ENCODE data around the gene RNF167.

The RNF167 gene

DNA sequence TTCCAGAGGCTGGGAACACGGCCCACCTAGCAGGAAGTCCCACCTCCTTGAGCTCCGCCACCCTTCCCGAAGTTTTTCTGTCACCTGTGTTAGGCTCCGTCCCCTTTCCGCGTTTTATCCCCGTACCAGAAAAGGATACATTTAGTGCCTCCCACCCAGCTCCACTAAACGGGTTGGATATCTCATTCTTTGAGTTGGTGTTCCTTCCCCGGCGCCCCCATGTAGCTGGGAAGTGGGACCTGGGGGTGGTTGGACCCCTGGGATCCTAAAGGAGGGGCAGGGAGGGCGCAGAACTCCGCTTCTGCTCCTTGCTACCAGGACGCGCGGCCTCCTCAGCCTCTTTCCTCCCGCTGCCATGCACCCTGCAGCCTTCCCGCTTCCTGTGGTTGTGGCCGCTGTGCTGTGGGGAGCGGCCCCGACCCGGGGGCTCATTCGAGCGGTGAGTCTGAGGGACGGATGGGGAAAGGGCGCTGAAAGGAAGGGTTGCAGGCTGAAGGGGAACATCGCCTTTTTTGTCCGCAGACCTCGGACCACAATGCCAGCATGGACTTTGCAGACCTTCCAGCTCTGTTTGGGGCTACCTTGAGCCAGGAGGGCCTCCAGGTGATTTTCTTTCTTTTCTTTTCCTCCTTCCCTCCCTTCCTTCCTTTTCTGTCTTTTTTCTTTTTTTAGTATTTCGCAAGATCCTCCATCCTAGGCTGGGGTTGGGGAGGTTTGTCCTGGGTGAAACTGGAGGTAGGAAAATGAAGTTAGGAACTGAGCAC is 669 bp downstream of the RNF167 start:
- no peak for DNase-seq

DNA sequence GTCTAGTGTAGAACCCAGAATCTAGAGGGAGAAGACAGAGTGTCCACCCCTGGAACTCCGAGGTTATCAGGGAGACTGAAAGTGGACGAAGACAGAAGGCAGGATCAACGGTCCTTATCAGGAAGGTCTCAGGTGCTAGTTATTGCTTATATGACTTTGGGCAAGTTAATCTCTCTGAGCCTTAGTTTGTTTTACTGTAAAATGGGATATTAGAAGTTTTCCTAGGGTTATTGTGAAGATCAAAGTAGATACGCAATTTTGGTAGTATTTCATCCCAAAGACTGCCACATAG is 1.2 kb downstream of the RNF167 start:
- no peak for DNase-seq

DNA sequence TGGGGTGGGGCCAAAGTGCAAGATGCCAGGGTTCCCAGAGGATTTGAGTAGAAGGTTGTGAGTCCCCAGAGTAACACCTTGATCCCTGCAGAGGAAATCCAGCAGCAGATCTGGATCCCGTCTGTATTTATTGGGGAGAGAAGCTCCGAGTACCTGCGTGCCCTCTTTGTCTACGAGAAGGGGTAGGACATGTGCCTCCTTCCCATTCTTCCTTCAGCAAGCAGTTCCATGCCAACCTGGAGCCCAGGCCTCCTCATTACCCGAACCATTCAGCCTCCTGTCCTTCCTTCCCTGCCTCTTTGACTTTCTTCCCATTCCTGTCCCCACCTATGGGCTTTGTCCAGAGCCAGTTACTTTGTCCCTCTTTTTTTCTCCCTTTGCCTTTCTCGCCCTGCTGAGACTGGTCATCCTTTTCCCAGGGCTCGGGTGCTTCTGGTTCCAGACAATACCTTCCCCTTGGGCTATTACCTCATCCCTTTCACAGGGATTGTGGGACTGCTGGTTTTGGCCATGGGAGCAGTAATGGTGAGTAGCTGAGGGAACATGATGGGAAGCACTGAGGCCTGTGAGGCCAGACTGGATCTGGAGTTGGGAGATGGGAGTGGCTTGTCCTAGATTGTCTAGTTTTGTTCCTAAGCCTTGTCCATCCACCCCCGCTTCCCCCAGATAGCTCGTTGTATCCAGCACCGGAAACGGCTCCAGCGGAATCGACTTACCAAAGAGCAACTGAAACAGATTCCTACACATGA is 2.9 kb downstream of the RNF167 start:
- DNase-seq, result no peak

DNA sequence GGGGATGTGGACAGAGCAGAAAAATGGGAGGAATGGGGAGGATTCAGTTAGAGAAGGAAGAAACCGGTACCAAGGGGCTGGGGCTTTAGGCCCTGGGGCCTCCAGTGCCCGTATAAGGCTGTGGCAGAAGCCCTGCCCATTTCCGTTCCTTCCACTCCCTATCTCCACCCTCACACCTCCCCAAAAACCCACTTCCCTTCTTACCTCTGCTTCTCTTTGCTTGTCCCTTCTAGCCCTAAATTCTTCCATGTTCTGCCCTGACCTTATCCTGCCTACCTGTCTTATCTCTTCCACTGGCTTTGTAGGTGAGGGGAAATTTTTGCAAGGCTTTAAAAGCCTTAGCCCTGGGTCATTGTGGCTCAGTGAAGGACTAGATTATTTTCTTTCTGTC is 4.1 kb downstream of the RNF167 start:
- DNase-seq, result no peak

DNA sequence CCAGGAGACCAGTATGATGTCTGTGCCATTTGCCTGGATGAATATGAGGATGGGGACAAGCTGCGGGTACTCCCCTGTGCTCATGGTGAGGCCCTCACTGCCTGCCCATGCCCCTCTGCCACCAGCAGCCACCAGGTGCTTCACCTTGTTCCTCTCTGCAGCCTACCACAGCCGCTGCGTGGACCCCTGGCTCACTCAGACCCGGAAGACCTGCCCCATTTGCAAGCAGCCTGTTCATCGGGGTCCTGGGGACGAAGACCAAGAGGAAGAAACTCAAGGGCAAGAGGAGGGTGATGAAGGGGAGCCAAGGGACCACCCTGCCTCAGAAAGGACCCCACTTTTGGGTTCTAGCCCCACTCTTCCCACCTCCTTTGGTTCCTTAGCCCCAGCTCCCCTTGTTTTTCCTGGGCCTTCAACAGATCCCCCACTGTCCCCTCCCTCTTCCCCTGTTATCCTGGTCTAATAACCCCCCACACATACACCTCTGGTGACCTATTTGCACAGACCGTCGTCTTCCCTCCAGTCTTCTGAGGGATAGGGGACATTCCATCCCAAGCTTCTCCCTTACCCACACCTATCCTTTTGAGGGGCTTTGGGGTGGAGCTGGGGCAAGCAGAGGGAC is 4.6 kb downstream of the RNF167 start:
- no peak for DNase-seq

DNA sequence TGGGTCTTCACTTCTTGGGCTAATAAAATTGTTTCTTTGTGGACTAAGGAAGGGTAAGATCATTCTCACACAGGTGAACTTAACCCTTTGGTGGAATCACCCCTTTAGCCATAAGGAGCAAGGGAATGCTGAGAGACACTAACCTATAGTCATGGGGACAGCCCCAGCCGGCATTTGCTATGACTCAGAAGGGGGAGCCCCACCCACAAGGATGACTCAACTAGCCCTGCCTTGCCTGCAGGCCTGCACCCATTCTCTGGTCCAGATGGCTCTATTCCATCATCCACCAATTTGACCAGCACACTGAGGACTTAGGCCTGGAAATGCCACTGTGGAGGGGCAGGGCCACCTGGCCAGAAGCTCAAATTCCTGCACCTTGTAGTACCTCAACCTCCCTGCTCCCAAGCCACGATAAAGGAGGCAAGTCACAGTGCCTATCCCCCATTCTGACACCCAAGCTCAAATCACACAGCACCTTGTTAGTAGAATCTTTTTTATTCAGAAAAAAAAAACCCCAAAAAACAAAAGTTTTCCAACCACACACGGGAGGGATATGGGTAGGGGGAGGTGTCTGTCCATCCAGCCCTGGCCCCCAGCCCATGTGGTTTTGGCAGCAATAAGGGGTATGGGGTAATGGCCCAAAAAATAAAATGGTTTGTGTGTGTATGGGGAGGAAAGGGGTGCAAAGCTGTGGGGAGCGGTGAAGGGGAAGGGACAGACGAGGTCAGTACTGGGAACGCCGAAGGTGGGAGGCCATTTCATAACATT is 5.3 kb downstream of the RNF167 start:
- no peak for DNase-seq

GRCh38 chr17:4945944-4946280 is 5.8 kb downstream of the RNF167 start:
- no peak for DNase-seq

- no peak for DNase-seq
These were observed 6.4 kb downstream of the RNF167 start for GRCh38 chr17:4946312-4946976.

GRCh38 chr17:4947010-4947410 is 6.9 kb downstream of the RNF167 start:
- DNase-seq, result no peak

GRCh38 chr17:4947411-4948165 is 7.5 kb downstream of the RNF167 start:
- DNase-seq, result no peak

- DNase-seq, result peak; percentile 77
These were observed 8.3 kb downstream of the RNF167 start, which contains the start of gene PFN1 for GRCh38 chr17:4948166-4948930. Gene PFN1, minus strand, starts transcription at chr17:4948530. Its CDS starts 136 bp downstream, at chr17:4948394.

DNA sequence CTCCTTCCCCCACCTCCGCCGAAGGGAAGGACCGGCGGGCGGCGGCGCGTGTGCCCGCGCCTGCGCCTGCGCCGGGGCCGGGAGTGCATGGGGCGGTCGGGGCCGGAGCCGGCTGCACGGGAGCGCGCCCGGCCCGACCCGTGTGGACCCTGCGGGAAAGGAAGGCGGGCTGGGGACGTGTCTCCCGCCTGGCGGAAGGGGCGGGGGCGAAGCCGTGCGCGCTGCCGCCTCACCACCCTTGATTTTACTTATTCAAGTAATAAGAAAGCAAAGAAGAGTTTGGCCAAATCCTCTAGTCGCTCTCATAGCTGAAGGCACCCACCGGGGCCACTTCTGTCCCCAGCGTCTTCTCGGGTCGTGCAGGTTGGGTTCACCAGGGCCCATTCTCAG is 8.9 kb downstream of the RNF167 start:
- DNase-seq, result peak; percentile 68

DNA sequence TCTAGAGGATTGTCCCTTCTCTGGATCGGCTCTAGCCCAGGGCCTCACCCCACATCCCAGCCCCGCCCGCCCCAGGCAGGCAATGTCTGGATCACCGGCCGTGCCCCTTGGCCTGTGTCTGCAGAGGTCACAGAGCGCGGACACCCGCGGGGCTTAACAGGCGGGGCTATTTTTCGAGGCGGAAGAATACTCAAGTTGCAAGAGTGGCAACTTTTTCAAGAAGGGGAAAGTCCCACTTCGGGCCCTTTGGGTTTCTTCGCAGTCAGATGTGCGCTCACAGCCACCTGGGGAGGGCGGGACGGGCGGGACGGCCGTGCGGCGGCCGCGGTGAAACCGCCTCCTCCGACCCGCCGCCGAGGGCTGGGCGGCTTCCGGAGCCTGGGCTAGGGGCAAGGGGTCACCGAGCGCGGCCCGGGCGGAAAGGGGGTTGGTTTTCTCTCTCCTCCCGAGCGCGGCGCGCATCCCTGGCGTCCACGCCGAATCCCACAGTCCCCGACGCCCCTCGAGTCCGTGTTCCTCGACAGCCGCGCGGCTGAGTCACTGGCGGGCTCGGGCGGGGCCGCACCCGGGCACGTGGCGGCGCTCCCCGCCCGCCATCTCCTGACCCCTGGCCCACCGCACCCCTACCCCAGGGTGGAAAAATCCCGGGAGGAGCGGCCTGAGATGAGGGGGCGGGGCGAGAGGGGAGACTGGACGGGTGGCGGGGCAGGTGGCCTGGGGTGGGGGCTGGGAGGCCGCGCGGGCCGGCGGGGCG is 9.4 kb downstream of the RNF167 start:
- no peak for DNase-seq

GRCh38 chr17:4950075-4950745 is 10.1 kb downstream of the RNF167 start:
- no peak for DNase-seq

GRCh38 chr17:4950746-4951204 is 10.7 kb downstream of the RNF167 start, which contains the start of gene ENO3:
Gene ENO3, plus strand, starts transcription at chr17:4951119. Its CDS starts 711 bp downstream, at chr17:4951830.
- DNase-seq, result no peak

GRCh38 chr17:4951486-4951885 is 11.4 kb downstream of the RNF167 start:
- DNase-seq, result no peak

DNA sequence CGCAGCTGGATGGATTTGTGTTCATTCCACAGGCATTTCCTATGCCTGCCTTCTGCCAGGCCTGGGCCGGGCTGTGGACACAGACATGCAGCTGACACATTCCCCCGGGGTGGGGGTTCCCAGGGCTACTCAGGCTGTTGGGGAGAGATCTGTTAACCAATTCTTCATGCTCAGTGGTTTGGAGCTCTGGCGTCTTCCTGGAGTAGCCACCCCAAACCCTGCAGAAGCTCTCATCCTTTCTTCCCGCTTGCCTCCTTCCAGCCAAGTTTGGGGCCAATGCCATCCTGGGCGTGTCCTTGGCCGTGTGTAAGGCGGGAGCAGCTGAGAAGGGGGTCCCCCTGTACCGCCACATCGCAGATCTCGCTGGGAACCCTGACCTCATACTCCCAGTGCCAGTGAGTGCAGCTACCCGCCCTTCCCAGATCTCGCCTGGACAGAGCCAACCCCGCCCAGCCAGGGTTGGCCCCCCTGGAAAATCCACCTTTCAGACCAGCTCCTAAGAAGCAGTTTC is 13.4 kb downstream of the RNF167 start:
- no peak for DNase-seq

GRCh38 chr17:4955091-4955490 is 15.0 kb downstream of the RNF167 start:
- DNase-seq, result no peak

DNA sequence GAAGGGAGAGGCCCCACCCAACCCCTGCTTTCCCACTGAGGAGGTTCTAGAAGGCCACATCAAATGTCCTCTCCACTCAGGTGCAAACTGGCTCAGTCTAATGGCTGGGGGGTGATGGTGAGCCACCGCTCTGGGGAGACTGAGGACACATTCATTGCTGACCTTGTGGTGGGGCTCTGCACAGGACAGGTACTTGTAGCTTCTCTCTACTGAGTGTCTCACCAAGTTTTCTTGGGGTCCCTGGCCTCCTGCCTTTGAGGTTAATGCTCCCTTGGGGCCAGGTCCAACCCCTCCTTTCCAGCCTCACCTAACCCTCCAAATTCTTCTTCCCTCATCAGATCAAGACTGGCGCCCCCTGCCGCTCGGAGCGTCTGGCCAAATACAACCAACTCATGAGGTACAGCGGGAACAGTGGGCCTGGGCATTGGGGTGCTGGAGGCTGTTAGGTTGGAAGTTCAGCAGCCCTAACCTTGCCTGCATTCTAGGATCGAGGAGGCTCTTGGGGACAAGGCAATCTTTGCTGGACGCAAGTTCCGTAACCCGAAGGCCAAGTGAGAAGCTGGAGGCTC is 16.5 kb downstream of the RNF167 start:
- no peak for DNase-seq

All from KG1 (cell line).